ENCODE data around the gene CYP4F8. TPM values are rescaled to one million over a fixed set of nuclear protein-coding genes. Genes with fewer than 3 reads are reported as not detected.

CYP4F8 gene
- total RNA-seq, 4 donors from 2014 or later: not detected

- peak; percentile 11 to 17 for DNase-seq
- no peak for ATAC-seq
- no peak overlapping the region for H3K27ac ChIP-seq
- no peaks in the 10 kb centered on the region for H3K36me3 ChIP-seq
- in situ Hi-C loops (cut with MboI; ENCODE audit: low sequenced_read_pairs in 4 of 4): loop anchor here in 1 of 4 donors (10.0 kb wide), 1 partner anchor 246 kb away; no protein-coding TSS in a partner anchor
- no peaks in the 10 kb centered on the region for H3K4me1 ChIP-seq
- H3K9me3 ChIP-seq: no peaks in the 10 kb centered on the region
- H3K4me3 ChIP-seq: no peak overlapping the region
- TF ChIP-seq POLR2A (IDR thresholded peaks at IDR 0.05): no peak
- TF ChIP-seq CTCF (IDR thresholded peaks at IDR 0.05 in 4 of 5, conservative IDR thresholded peaks at IDR 0.05 in 1 of 5): peak; percentile 55 to 79 (median 77)
- intact Hi-C loops (cut with DNase I; ENCODE audit: low total_unique reads): loop anchor here (2.0 kb wide), 1 partner anchor 554 kb away; no protein-coding TSS in a partner anchor
- H3K27me3 ChIP-seq: peaks cover 0 to 13% (median 5%) of the 10 kb centered on the region in 3 donors
Measured at GRCh38 chr19:15629003-15629880, 14.2 kb downstream of the CYP4F8 start.

GRCh38 chr19:15631817-15632216 is 16.8 kb downstream of the CYP4F8 start:
- Histone ChIP-seq H3K27ac (no peak overlapping the region), H3K36me3 (no peaks in the 10 kb centered on the region), H3K9me3 (no peaks in the 10 kb centered on the region), H3K4me3 (no peak overlapping the region), H3K27me3 (peaks cover 0 to 13% (median 5%) of the 10 kb centered on the region in 3 donors), H3K4me1 (no peaks in the 10 kb centered on the region)
- ATAC-seq (no peak), DNase-seq (no peak)
- intact Hi-C loops (cut with DNase I; ENCODE audit: low total_unique reads): no loop called here
- in situ Hi-C loops (cut with MboI; ENCODE audit: low sequenced_read_pairs in 4 of 4): no loop called here
- TF ChIP-seq CTCF (IDR thresholded peaks at IDR 0.05 in 4 of 5, conservative IDR thresholded peaks at IDR 0.05 in 1 of 5) (no peak), POLR2A (IDR thresholded peaks at IDR 0.05) (no peak)

GRCh38 chr19:15633082-15633835 is 18.2 kb downstream of the CYP4F8 start:
- in situ Hi-C loops (cut with MboI; ENCODE audit: low sequenced_read_pairs in 4 of 4): no loop called here
- Histone ChIP-seq H3K36me3 (no peaks in the 10 kb centered on the region), H3K27ac (no peak overlapping the region), H3K9me3 (no peaks in the 10 kb centered on the region), H3K4me1 (no peaks in the 10 kb centered on the region), H3K4me3 (no peak overlapping the region), H3K27me3 (peaks cover 0 to 13% (median 5%) of the 10 kb centered on the region in 3 donors)
- intact Hi-C loops (cut with DNase I; ENCODE audit: low total_unique reads): no loop called here
- DNase-seq: no peak
- TF ChIP-seq POLR2A (IDR thresholded peaks at IDR 0.05): no peak
- TF ChIP-seq CTCF (IDR thresholded peaks at IDR 0.05 in 4 of 5, conservative IDR thresholded peaks at IDR 0.05 in 1 of 5): no peak
- ATAC-seq: no peak

DNA sequence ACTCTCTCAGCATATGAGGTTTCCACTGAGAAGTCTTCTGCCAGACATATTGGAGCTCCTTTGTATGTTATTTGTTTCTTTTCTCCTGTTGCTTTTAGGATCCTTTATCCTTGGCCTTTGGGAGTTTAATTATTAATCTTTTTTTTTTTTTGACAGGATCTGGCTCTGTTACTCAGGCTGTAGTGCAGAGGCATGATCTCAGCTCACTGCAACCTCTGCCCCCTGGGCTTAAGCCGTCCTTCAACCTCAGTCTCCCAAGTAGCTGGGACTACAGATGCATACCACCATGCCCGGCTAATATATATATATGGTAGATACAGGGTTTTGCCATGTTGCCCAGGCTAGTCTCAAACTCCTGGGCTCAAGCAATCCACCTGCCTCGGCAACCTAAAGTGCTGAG is 19.1 kb downstream of the CYP4F8 start:
- in situ Hi-C loops (cut with MboI; ENCODE audit: low sequenced_read_pairs in 4 of 4) (no loop called here), intact Hi-C loops (cut with DNase I; ENCODE audit: low total_unique reads) (no loop called here)
- no peak for ATAC-seq
- Histone ChIP-seq H3K27ac (no peak overlapping the region), H3K9me3 (no peaks in the 10 kb centered on the region), H3K27me3 (peaks cover 0 to 6% (median 0%) of the 10 kb centered on the region in 3 donors), H3K36me3 (no peaks in the 10 kb centered on the region), H3K4me3 (no peak overlapping the region), H3K4me1 (no peaks in the 10 kb centered on the region)
- DNase-seq: no peak
- no peak for TF ChIP-seq CTCF (IDR thresholded peaks at IDR 0.05 in 4 of 5, conservative IDR thresholded peaks at IDR 0.05 in 1 of 5)
- TF ChIP-seq POLR2A (IDR thresholded peaks at IDR 0.05): no peak

Data from gastrocnemius medialis (tissue), 4 donors.